ENCODE results near the gene VPS26B. TPM values are rescaled to one million over a fixed set of nuclear protein-coding genes. Genes with fewer than 3 reads are reported as not detected.
"Not testable (repeated sequence)": the region's sequence is repeated elsewhere in the genome, so short reads cannot be mapped to it uniquely, and the experiment has no call there.

Gene VPS26B
- total RNA-seq, 1 donor from 2014 or later: 50.4 TPM

- no peak for DNase-seq (ENCODE audit: low spot score)
- peak; percentile 63 for TF ChIP-seq CTCF (IDR thresholded peaks at IDR 0.05)
- Mint-ChIP-seq H3K27ac (ENCODE audit: unreplicated experiment) (no peak within 1 kb of the TSS), H3K27me3 (ENCODE audit: low read depth) (peaks cover 73% of the 10 kb centered on the region), H3K4me1 (ENCODE audit: low read depth) (peaks cover 15% of the 10 kb centered on the region), H3K36me3 (ENCODE audit: low read depth) (peaks cover 2% of the 10 kb centered on the region), H3K4me3 (ENCODE audit: unreplicated experiment) (peak within 1 kb of the TSS; percentile 67), H3K9me3 (ENCODE audit: low read depth) (peaks cover 4% of the 10 kb centered on the region)
Measured at GRCh38 chr11:134275534-134276395, 51.3 kb downstream of the VPS26B start, which contains the start of gene GLB1L3. Gene GLB1L3 (plus strand): TSS chr11:134276379. CDS start chr11:134276741, 362 bp downstream.

- no peak overlapping the region for H3K27ac Mint-ChIP-seq (ENCODE audit: unreplicated experiment)
- H3K36me3 Mint-ChIP-seq (ENCODE audit: low read depth): peaks cover 2% of the 10 kb centered on the region
- peaks cover 65% of the 10 kb centered on the region for H3K27me3 Mint-ChIP-seq (ENCODE audit: low read depth)
- TF ChIP-seq CTCF (IDR thresholded peaks at IDR 0.05): peak; percentile 39
- H3K4me3 Mint-ChIP-seq (ENCODE audit: unreplicated experiment): peak overlapping the region; percentile 67
- peaks cover 4% of the 10 kb centered on the region for H3K9me3 Mint-ChIP-seq (ENCODE audit: low read depth)
- DNase-seq (ENCODE audit: low spot score): no peak
- H3K4me1 Mint-ChIP-seq (ENCODE audit: low read depth): peaks cover 15% of the 10 kb centered on the region
Measured at GRCh38 chr11:134276396-134277182, 52.1 kb downstream of the VPS26B start.

- no peak for DNase-seq (ENCODE audit: low spot score)
- Mint-ChIP-seq H3K4me1 (ENCODE audit: low read depth) (peaks cover 15% of the 10 kb centered on the region), H3K4me3 (ENCODE audit: unreplicated experiment) (peak overlapping the region; percentile 64), H3K36me3 (ENCODE audit: low read depth) (peaks cover 2% of the 10 kb centered on the region), H3K27ac (ENCODE audit: unreplicated experiment) (no peak overlapping the region), H3K9me3 (ENCODE audit: low read depth) (peaks cover 4% of the 10 kb centered on the region), H3K27me3 (ENCODE audit: low read depth) (peaks cover 61% of the 10 kb centered on the region)
- TF ChIP-seq CTCF (IDR thresholded peaks at IDR 0.05): no peak
Measured at GRCh38 chr11:134277183-134278001, 52.9 kb downstream of the VPS26B start.

GRCh38 chr11:134278356-134278755 lies 53.9 kb downstream of the VPS26B start:
- TF ChIP-seq CTCF (IDR thresholded peaks at IDR 0.05): no peak
- no peak for DNase-seq (ENCODE audit: low spot score)
- H3K4me1 Mint-ChIP-seq (ENCODE audit: low read depth): peaks cover 15% of the 10 kb centered on the region
- H3K27ac Mint-ChIP-seq (ENCODE audit: unreplicated experiment): no peak overlapping the region
- peaks cover 2% of the 10 kb centered on the region for H3K36me3 Mint-ChIP-seq (ENCODE audit: low read depth)
- peaks cover 55% of the 10 kb centered on the region for H3K27me3 Mint-ChIP-seq (ENCODE audit: low read depth)
- H3K4me3 Mint-ChIP-seq (ENCODE audit: unreplicated experiment): no peak overlapping the region
- peaks cover 4% of the 10 kb centered on the region for H3K9me3 Mint-ChIP-seq (ENCODE audit: low read depth)

- not testable (repeated sequence) for DNase-seq (ENCODE audit: low spot score); H3K36me3 Mint-ChIP-seq (ENCODE audit: low read depth); H3K9me3 Mint-ChIP-seq (ENCODE audit: low read depth); H3K4me1 Mint-ChIP-seq (ENCODE audit: low read depth); H3K4me3 Mint-ChIP-seq (ENCODE audit: unreplicated experiment); H3K27ac Mint-ChIP-seq (ENCODE audit: unreplicated experiment)
- H3K27me3 Mint-ChIP-seq (ENCODE audit: low read depth): peaks cover 40% of the 10 kb centered on the region
Measured at GRCh38 chr11:134281635-134282034, 57.2 kb downstream of the VPS26B start.
